NCI-H1092 treated with DMSO at 0.1 percent for 48 hours (cell line): ENCODE results near the gene CDH4.

Experiments
- DNase-seq: peaks from one replicate; lab custom pipeline; 2025; lab: John Stamatoyannopoulos, UW

The CDH4 gene

DNA sequence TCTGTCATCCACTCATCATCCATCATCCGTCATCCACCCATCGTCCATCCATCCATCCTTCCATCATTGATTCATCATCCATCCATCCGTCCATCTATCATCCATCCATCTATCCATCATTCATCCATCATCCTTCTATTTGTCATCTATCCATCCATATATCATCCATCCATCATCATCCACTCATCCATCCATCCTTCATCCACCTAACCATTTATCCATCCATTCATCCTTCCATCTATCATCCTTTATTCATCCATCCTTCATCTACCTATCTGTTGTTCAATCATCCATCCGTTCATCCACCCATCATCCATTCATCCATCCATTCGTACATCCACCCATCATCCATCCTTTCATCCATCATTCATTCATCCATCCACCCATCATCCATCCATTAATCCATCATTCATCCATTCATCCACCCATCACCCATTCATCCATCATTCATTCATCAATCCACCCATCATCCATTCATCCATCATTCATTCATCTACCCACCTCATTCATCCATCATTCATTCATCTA is 266.4 kb downstream of the CDH4 start:
- DNase-seq, result no peak

DNA sequence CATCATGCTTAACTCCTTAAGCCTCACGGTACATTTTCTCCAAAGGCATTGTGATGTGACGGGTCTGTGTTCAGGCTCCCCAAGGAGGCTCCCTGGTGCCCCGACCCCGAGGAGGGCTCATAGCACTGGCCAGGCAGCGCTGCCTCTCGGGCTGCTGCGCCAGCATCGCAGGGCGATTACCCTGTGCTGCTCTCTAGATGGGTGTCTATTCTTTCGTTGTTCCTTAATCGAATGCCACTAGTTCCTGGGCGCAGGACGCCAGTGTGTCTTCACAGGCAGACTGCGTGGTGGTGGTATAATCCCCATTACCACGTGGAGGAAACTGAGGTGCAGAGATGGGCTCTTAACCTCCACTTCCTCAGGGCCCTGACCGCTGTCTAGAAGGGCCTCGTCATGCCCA is 267.4 kb downstream of the CDH4 start:
- DNase-seq, result no peak

GRCh38 chr20:61520076-61520892 is 268.2 kb downstream of the CDH4 start:
- DNase-seq, result no peak

DNA sequence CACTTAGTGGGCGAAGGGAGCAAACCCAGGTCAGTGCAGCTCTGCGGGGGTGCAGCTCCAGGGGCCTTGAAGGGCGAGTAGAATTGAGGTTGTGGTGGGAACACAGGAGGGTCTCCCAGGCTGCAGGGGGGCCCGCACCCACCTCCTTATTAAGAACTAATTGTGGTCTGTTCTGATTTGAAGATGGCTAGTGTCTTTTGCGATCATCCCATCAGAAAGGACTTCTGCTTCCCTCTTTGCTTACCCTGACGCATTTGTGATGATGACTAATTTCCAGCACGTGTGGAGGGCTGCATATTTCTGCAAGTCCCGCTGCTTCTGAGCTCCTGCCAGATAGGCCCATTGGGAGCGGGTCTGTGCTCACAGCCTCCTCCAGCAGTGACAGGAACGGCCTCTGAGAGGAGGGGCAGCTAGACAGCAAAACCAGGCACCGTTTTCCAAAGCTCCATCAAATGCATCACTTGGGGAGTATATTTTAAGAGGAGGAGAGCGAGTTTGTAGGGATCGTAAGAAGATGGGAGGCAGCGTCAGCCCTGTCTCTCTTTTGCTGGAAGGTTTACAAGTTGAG is 268.9 kb downstream of the CDH4 start:
- no peak for DNase-seq

GRCh38 chr20:61521687-61522420 is 269.8 kb downstream of the CDH4 start:
- no peak for DNase-seq

DNA sequence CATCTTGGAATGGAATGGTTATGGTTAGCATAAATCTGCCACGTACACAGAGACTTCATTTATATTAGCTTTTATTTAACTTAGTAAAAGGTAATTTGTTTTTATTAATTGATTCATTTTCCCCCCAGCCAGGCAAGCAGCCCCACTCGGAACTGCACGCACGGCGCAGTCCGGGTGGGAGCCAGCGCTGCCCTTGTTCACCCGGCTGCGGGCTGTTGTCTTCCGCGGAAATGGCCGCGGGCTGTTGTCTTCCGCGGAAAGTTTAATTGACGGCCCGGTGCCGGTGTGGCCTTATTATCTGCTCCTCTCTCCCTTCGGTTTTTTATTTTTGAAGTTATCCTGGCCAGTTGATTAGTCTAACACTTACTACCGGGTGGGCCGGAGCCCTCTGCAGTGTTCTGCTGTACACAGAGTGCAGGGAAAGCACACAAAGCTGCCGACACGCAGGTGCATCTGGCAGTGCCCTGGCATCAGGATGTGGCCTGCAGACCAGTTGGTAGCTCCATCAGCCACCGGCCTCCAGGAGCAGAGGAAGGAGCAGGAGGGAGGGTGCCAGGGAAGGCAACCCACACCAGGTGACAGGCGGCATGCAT is 270.5 kb downstream of the CDH4 start:
- DNase-seq, result no peak

GRCh38 chr20:61523145-61523544 is 271.1 kb downstream of the CDH4 start:
- no peak for DNase-seq

DNA sequence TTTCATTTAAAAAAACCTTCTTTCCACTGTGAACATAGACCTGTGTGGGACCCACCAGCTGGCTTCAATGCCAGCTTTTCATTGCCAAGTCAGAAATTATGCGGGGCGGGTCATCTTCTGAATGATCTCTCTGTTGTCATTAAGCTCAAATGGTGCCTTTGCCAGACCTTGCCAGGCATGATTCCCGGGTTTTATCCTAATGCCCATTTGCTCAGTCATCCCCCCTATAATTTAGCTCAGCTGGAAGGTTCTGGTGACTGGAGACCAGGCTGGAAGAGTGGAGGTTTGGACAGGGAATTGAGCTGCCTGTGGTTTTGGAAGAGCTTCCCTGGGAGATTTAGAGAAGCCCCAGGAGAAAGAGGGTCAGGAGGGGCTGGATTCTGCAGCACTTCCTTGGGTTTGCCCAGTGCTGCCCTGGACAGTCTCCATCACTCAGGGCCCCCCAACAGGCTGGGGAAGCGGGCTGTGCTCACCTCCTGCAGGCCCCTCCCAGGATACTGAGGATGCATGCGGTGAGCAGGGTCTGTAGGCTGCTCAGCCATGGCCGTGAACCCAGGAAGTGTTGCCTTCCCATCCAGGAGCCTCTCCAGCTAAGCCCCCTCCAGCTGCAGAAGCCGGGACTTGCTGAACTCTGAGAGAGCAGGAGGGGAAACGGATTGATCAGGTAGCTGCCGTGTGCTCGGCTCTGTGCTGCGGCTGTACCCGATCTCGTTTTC is 273.0 kb downstream of the CDH4 start:
- no peak for DNase-seq

DNA sequence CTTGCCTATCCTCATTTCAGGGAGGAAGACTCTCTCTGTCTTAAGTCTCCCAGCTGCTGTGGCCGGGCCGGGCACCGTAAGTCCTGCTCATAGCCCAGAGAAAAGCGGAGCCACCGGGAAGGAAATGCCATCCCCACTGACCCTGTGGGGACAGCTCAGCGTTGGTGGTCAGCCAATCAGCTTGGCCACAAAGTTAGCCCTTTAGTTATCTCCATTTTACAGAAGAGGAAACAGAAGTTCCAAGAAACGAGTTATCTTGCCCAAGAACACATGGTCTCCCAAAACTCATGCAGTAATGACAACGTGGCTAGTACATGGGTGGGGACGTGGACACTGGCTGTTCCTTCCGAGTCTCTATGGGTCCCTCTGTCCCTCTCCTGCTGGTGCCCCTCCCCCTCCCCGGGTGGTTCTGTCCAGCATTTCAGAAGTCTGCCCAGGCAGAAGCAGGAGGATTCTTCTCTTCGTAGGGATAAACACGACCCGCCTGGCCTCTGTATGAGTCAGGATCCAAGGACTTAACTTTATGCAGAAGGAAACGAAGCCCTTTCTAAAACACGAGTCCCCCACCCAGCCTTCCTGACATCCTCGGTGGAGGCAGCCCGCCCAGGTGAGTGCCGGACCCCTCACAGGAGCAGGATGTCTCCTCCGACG is 273.8 kb downstream of the CDH4 start:
- DNase-seq, result no peak

GRCh38 chr20:61526907-61527306 is 274.8 kb downstream of the CDH4 start:
- no peak for DNase-seq

DNA sequence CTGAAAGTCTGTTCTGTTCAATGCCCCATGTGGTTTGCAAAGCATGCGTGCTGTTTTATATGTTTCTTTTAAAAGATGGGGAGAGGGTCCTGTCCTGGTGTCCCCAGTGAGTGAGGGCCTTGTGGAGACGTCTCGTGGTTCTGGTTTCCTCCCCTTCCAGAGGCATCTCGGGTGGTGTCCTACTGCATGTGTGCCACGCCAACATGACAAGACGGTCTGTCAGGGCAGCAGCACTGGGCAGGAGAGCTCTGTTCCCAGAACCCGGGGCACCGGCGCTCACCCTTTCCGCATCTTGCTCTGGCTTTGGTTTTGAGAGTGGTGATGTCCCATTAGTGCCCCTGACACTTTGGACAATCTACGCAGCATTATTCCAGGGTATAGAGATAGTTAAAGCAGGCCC is 275.6 kb downstream of the CDH4 start:
- no peak for DNase-seq

DNA sequence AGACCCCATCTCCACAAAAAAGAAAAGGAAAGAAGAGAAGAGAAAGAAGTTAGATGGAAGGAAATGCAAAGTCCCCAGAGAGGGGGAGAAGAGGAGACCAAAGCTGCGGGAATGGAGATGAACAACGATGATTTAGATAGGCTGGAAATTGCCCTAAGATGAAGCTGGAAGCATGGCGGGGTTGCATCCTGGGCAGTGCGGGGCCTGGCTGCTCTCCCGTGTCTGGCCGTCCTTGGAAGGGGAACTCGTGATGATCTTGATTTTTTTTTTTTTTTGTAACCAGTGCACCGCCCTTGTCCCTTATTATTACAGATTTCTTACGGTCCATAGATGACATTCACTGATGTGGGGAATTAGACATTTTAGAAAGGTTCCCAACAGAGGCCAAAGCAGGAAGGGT is 276.5 kb downstream of the CDH4 start:
- no peak for DNase-seq

DNA sequence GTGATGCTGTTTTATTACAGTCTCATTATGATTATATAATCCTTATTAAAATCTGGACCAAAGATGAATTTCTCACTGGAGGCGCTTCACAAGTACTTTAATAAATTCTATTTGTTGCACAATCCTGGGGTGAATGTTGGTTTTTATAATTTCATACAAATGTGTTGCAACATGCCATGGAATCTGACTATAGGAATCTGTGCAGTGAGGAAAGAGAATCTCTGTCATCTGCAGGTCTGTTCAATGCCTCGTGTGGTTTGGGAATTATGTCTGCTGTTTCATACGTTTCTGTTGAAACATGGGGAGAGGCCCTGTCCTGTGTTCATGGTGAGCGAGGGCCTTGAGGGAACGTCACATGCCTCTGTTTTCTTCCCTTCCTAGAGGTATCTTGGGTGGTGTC is 277.3 kb downstream of the CDH4 start:
- no peak for DNase-seq

DNA sequence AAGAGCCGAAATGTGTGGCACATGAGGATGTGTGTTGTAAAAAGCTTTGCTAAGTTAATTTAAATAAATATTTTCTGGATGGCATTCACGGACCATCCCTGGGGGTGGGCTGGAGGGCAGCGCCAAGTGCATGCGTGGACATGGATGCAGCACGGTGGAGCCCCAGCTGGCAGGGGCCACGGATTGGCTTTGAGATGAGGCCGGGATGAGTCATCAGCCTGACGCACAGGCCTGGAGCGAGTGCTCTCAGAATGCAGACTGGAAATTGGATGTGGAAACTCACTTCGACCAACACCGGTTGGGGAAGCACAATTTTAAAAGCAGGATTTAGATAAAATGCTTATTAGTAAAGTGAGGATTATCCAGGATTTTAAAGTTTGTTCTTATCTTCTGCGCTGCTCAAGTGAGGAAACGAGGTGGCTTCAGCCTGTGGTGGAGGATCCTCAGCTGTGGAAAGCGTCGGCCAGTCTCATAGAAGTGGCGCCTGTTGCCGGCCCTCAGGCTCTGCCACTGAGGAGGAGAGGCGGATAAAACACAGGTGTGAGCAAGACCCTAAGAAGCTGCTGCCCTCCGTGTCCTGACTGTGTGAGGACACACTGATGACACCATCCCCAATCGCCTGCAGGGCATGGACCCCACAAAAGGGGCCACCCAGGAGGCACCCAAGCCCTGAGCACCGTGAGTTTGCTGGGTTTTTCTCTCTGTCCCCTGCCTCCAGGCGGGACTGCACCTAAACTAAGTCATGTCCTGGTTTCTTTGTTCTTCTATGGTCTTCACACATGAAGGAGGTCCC is 279.7 kb downstream of the CDH4 start:
- DNase-seq, result no peak

DNA sequence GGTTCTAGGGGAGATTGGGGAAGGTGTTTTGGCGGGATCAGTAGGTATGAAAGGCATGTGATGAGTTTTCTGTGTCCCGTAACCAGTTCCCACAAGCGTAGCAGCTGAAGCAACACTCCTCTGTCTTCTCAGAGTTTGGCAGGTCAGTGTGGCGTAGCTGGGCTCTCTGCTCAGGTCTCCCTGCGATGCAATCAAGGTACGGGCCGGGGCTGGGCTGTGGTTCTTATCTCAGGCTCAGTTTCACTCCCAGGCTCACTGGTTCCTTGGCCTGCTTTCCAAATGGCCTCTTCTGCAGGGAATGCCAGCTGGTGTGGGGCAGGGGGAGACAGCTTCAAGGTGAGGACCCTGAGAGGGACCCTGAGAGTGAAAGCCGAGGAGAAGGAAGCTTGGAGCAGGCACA is 280.7 kb downstream of the CDH4 start:
- no peak for DNase-seq

GRCh38 chr20:61533231-61533631 is 281.2 kb downstream of the CDH4 start:
- no peak for DNase-seq

- DNase-seq, result no peak
These were observed 282.3 kb downstream of the CDH4 start for GRCh38 chr20:61534346-61534745.

GRCh38 chr20:61535091-61535490 is 283.0 kb downstream of the CDH4 start:
- DNase-seq, result no peak

DNA sequence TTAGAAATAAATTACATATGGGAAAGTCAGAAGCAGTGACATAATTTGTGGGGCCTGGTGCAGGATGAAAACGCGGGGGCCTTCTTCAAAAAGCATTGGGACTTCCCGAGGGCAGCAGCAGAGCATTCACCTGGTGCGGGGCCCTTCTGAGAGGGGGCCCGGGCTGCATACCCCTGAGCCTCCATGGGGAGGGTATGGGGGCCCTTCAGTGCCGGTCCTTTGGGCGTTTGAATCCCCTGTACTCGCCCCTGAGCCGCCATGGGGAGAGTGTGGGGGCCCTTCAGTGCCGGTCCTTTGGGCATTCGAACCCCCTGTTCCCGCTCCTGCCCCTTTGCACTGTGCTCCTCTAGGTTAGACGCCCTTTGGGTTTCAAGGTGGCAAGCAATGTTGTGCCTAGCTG is 283.5 kb downstream of the CDH4 start:
- no peak for DNase-seq

DNA sequence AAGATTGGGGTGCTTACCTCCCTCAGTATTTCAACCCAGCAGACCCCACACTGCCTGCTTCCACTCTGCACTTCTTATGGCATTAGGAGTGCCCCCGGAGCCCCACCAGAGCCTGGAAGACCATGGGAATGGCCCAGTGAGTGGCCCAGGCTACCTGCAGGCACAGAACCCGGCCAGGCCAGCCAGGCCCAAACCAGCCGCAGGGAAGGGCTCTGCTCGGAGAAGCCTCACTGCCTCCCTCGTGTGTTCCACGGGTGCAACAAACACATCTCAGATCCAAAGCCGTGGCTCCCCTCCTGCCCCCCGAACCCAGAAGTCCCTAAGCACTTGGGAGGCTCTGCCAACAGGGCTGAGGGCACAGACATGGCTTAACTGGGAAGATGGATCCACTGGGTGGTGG is 283.9 kb downstream of the CDH4 start:
- no peak for DNase-seq

DNA sequence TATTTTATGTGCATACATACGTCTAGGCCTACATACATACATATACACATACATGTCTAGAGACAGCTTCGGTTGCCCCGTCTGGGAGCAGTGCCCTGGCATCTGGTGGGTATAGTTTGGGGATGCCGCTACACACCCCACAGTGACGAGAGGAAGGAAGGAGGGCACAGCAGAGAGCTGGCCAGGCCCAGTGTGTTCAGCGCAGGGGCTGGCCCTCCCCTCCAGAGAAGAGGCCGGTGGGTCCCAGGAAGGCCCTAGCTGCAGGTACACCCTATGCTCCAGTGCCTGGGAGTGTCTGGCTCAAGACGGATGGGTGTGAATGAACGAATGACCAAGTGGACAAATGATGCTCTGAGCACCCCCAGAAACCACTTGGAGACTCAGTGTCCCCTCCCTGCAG is 284.6 kb downstream of the CDH4 start:
- no peak for DNase-seq
